OCI-LY1 (cell line): Measurements from ENCODE around the gene NCDN.
A peak's percentile ranks its signal among the peaks of the same experiment; 100 is the strongest.

Source experiments
- H2AFZ ChIP-seq: fragments of 200-600 bp; sonication (generic), shearing (Covaris generic); 2 replicates; pipeline ENCODE4 v1.6.0; 2014; ENCODE audit warnings: antibody characterized with exemption, mild to moderate bottlenecking, low read length
- H3F3A ChIP-seq: fragments of 200-600 bp; sonication (generic), shearing (Covaris generic); 2 replicates; pipeline ENCODE4 v1.6.0; 2014; ENCODE audit warnings: mild to moderate bottlenecking, antibody characterized with exemption, low read length, moderate library complexity; ENCODE audit not compliant: insufficient read depth
- H3K27ac ChIP-seq: fragments of 200-600 bp; sonication (generic); 2 replicates; pipeline ENCODE4 v1.5.1; 2014; ENCODE audit warnings: low read length, mixed run types, mild to moderate bottlenecking, low read depth; ENCODE audit not compliant: poor library complexity, severe bottlenecking
- H3K27me3 ChIP-seq: fragments of 200-600 bp; sonication (generic); 2 replicates; pipeline ENCODE4 v1.6.0; 2014; ENCODE audit warnings: antibody characterized with exemption, mild to moderate bottlenecking, low read length, moderate library complexity; ENCODE audit not compliant: insufficient read depth
- H3K36me3 ChIP-seq: fragments of 200-600 bp; sonication (generic); 2 replicates; pipeline ENCODE4 v1.6.1; 2014; ENCODE audit warnings: mild to moderate bottlenecking, antibody characterized with exemption, low read length, moderate library complexity, mixed read lengths; ENCODE audit not compliant: insufficient read depth
- H3K4me1 ChIP-seq: fragments of 200-600 bp; sonication (generic); 2 replicates; pipeline ENCODE4 v1.5.1; 2014; ENCODE audit warnings: mild to moderate bottlenecking, low read length, moderate library complexity; ENCODE audit not compliant: insufficient read depth, severe bottlenecking
- H3K4me2 ChIP-seq: fragments of 200-600 bp; sonication (generic), shearing (Covaris generic); 2 replicates; pipeline ENCODE4 v1.6.1; 2014; ENCODE audit warnings: low read length
- H3K4me3 ChIP-seq: fragments of 200-600 bp; sonication (generic); 2 replicates; pipeline ENCODE4 v1.5.1; 2014; ENCODE audit warnings: low read length, low read depth, mild to moderate bottlenecking, mixed read lengths; ENCODE audit not compliant: poor library complexity, severe bottlenecking
- H3K79me2 ChIP-seq: fragments of 200-600 bp; shearing (Covaris generic); 2 replicates; pipeline ENCODE4 v1.6.1; 2016; ENCODE audit warnings: mixed run types, low read length, mixed read lengths; ENCODE audit not compliant: insufficient read depth
- H3K9ac ChIP-seq: fragments of 200-600 bp; sonication (generic), shearing (Covaris generic); 2 replicates; pipeline ENCODE4 v1.6.1; 2014; ENCODE audit warnings: mild to moderate bottlenecking, low read length, mixed read lengths
- H3K9me2 ChIP-seq: fragments of 200-600 bp; sonication (generic), shearing (Covaris generic); 2 replicates; pipeline ENCODE4 v1.6.1; 2014; ENCODE audit warnings: low read depth, mild to moderate bottlenecking, low read length, mixed read lengths
- H3K9me3 ChIP-seq: fragments of 200-600 bp; shearing (Covaris generic); 2 replicates; pipeline ENCODE4 v1.6.1; 2014; ENCODE audit warnings: low read length, mixed read lengths
- H4K20me1 ChIP-seq: fragments of 200-600 bp; sonication (generic), shearing (Covaris generic); 2 replicates; pipeline ENCODE4 v1.6.0; 2016; ENCODE audit warnings: mild to moderate bottlenecking, low read length; ENCODE audit not compliant: insufficient read depth
- EZH2 ChIP-seq: fragments of 200-600 bp; sonication (generic), shearing (Covaris generic); IDR thresholded peaks from 2 replicates; pipeline ENCODE4 v1.8.0; 2017; ENCODE audit warnings: borderline replicate concordance, mixed run types, mild to moderate bottlenecking, antibody characterized with exemption, low read length, moderate library complexity, mixed read lengths
- TF ChIP-seq, protein P1 (sequence below): fragments of 200-600 bp; sonication (generic), shearing (Covaris generic); IDR thresholded peaks from 2 replicates; pipeline ENCODE4 v1.5.1; 2017; ENCODE audit warnings: mild to moderate bottlenecking, antibody characterized with exemption, low read length, moderate library complexity, mixed read lengths

NCDN gene

DNA sequence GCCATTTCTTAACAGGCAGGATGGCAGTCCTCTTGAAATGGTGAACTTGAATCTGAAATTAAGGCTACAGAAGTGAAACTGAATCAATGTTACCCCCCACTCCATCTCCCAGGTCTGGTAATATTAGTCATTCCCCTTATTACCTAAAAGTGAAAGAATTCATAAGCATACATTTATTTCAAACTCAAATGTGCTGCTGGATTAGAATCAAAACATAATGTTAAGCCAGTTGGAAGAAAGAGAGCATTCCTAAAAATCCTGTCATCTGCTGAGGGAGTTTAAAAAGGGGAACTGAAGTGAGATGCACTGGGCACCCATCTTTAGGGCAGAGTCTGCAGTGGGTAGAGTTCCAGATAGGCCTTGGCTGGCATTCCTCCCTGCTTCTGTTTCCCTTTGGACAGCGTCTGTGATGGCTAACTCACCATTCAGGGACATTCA lies 17.8 kb upstream of the NCDN start:
- Histone ChIP-seq H3K4me2 (peak overlapping the region; percentile 73; the same call in 1 of the 2 replicates), H3F3A (no peaks in the 10 kb centered on the region), H3K9me3 (no peaks in the 10 kb centered on the region), H3K4me1 (peaks cover 55% of the 10 kb centered on the region), H3K79me2 (no peaks in the 10 kb centered on the region), H4K20me1 (no peaks in the 10 kb centered on the region), H3K27me3 (no peaks in the 10 kb centered on the region), H3K9ac (peak overlapping the region; percentile 51), H3K9me2 (no peaks in the 10 kb centered on the region), H2AFZ (no peak overlapping the region), H3K36me3 (peaks cover 14% of the 10 kb centered on the region; the same call in 1 of the 2 replicates), H3K27ac (peak overlapping the region; percentile 95), H3K4me3 (no peak overlapping the region)
- TF ChIP-seq EZH2, result no peak
- TF ChIP-seq, protein P1, sequence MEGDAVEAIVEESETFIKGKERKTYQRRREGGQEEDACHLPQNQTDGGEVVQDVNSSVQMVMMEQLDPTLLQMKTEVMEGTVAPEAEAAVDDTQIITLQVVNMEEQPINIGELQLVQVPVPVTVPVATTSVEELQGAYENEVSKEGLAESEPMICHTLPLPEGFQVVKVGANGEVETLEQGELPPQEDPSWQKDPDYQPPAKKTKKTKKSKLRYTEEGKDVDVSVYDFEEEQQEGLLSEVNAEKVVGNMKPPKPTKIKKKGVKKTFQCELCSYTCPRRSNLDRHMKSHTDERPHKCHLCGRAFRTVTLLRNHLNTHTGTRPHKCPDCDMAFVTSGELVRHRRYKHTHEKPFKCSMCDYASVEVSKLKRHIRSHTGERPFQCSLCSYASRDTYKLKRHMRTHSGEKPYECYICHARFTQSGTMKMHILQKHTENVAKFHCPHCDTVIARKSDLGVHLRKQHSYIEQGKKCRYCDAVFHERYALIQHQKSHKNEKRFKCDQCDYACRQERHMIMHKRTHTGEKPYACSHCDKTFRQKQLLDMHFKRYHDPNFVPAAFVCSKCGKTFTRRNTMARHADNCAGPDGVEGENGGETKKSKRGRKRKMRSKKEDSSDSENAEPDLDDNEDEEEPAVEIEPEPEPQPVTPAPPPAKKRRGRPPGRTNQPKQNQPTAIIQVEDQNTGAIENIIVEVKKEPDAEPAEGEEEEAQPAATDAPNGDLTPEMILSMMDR, result no peak

DNA sequence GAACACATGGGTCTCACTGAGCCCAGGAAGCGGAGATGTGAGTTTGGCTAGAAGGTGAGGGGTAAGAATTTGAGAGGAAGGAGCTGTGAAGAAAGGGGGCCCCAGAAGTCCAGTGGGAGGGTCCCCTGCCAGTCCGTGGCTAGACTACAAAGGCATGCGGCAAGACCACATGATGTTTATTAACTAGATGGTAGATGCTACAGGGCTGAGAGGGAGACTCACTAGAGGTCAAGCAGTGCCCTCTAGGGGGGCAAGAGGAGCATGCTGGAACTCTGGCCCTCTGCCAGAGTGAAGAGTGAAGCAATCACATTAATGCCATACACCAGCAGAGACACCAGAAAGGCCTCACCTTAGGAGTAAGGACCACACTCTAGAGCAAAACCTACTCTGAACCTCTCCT lies 12.6 kb upstream of the NCDN start:
- H3K27me3 ChIP-seq, result no peaks in the 10 kb centered on the region
- H3F3A ChIP-seq, result no peaks in the 10 kb centered on the region
- H3K36me3 ChIP-seq, result peaks cover 45% of the 10 kb centered on the region
- H3K79me2 ChIP-seq, result no peaks in the 10 kb centered on the region
- TF ChIP-seq EZH2, result no peak
- TF ChIP-seq, protein P1, result peak; percentile 91
- peaks cover 21% of the 10 kb centered on the region for H3K4me1 ChIP-seq
- no peak overlapping the region; the same call in 1 of the 2 replicates for H3K9ac ChIP-seq
- H4K20me1 ChIP-seq, result no peaks in the 10 kb centered on the region
- no peaks in the 10 kb centered on the region for H3K9me3 ChIP-seq
- no peak overlapping the region for H3K4me3 ChIP-seq
- H3K27ac ChIP-seq, result peak overlapping the region; percentile 8
- no peak overlapping the region for H2AFZ ChIP-seq
- peak overlapping the region; percentile 47 for H3K4me2 ChIP-seq
- H3K9me2 ChIP-seq, result no peaks in the 10 kb centered on the region

DNA sequence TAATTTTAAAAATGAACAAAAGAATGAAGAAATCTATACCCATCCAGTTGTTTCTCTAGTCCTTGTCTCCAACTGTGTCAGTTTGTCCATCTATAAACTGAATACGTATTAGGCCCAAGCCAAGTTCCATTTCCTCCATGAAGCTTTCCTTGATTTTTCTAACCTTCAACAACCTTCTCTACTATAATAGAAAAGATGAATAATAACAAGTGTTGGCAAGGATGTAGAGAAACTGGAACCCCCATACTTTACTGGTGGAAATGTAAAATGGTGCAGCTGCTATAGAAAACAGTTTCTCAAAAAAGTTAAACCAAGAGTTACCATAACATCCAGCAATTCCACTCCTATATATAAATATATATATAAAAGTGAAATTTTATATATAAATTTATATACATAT lies 11.0 kb upstream of the NCDN start:
- Histone ChIP-seq H3K9me3 (no peaks in the 10 kb centered on the region), H3K9ac (no peak overlapping the region), H2AFZ (no peak overlapping the region), H4K20me1 (no peaks in the 10 kb centered on the region), H3F3A (no peaks in the 10 kb centered on the region), H3K27ac (no peak overlapping the region), H3K36me3 (peaks cover 47% of the 10 kb centered on the region), H3K4me1 (peaks cover 18% of the 10 kb centered on the region), H3K79me2 (no peaks in the 10 kb centered on the region), H3K27me3 (no peaks in the 10 kb centered on the region), H3K4me3 (no peak overlapping the region), H3K9me2 (no peaks in the 10 kb centered on the region), H3K4me2 (no peak overlapping the region)
- TF ChIP-seq, protein P1, result no peak
- no peak for TF ChIP-seq EZH2
